GM19099 (cell line): ENCODE data around the gene RELL2.

Experiments used
- POLR2A ChIP-seq: IDR thresholded peaks from 3 replicates; pipeline ENCODE4 v1.6.1; 2011; ENCODE audit warnings: low read depth; ENCODE audit not compliant: insufficient read length; ENCODE audit errors: extremely low read depth

Gene RELL2

DNA sequence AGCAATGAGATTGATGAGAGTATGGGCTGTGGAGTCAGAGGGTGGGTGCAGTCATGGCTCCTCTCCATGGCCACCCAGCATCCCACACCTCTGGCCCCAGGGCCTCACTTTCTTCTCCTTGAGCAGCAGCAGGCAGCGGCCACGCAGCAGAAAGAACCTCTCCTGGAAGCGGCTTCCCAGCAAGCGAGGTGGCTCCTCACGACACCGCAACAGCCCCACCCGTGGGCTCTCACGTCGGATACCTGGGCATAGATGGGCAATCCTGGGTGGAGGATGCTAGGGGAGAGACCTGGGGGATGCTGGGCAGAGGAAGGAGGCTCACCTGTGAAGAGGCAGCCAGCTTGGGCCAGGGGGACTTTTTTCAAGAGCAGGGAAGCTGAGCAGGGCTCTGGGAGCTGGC, 19.6 kb downstream of the RELL2 start:
- TF ChIP-seq POLR2A = no peak

DNA sequence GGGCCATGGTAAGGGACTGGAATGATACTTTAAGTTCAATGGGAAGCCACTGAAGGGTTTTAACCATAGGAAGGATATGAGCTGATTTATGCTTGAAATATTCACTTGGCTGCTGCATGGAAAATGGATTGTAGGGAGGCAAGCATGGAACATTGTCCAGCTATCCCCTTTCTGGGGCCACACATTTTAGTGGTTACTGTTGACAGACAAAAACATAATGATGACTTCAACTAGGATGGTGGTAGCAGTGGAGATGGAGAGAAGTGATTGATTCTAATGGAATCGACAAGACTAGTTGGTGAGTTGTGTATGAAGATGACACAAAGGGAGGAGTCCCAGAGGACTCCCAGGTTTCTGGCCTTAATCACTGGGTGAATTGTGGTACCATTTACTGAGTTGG, 20.6 kb downstream of the RELL2 start:
- TF ChIP-seq POLR2A = no peak

DNA sequence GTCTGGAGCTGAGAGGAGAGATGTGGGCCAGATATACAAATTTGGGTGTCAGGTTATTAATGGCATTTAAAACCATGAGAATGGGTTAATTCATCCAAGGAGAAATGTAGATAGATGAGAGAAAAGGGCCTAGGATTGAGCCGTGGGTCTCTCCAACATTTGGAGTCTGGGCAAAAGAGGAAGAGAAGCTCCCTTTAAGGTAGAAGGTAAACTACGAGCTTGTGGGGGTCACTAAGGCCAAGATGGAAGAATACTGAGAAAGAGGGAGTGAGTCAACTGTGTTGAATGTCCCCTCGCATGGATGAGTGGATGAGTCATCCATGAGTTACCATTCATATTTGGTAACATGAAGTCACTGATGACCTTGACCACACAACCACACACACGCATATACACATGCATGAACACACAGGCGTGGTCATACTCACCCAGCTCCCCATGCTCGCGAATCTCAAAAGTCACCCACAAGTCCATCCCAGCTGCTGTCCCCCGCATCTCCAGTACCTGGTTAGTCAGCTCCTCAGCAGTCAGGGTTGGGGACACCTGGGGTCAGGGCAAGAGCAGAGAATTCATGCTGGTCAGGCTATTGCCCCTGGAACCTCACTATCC, 21.2 kb downstream of the RELL2 start:
- TF ChIP-seq POLR2A = no peak

DNA sequence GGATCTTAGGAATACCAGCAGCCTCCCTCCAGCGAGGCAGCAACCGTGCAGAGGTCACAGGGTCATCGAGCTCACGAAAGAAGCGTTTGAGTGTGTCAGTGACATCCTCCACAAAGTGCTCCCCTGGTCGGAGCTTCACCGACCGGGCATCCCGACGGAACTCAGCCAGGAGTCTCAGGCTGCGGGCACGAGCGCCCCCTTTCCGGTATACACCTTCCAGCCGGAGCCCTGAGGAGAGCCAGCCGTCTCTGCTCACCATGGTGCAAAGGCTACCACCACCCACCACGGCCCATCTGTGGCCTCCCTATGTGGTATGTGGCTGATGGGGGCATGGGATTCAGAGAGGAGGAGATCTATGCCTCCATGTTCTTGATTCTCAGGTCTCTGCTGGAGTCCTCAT, 25.2 kb downstream of the RELL2 start:
- TF ChIP-seq POLR2A = no peak

DNA sequence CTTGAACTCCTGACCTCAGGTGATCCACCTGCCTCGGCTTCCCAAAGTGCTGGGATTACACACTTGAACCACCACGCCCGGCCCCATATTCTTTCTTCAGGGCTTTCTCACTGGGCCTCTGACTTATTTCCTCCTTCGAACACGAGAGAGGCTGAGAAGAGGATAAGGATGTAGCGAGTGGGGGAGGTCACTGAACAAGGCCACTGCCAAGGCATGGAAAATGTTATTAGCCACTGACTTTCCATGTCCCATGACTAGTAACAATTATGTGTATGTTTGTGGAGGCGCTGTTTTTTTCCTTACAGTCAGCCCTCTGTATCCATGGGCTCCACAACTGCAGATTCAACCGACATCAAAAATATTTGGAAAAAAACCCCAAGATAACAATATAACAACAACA, 26.7 kb downstream of the RELL2 start:
- no peak for TF ChIP-seq POLR2A

DNA sequence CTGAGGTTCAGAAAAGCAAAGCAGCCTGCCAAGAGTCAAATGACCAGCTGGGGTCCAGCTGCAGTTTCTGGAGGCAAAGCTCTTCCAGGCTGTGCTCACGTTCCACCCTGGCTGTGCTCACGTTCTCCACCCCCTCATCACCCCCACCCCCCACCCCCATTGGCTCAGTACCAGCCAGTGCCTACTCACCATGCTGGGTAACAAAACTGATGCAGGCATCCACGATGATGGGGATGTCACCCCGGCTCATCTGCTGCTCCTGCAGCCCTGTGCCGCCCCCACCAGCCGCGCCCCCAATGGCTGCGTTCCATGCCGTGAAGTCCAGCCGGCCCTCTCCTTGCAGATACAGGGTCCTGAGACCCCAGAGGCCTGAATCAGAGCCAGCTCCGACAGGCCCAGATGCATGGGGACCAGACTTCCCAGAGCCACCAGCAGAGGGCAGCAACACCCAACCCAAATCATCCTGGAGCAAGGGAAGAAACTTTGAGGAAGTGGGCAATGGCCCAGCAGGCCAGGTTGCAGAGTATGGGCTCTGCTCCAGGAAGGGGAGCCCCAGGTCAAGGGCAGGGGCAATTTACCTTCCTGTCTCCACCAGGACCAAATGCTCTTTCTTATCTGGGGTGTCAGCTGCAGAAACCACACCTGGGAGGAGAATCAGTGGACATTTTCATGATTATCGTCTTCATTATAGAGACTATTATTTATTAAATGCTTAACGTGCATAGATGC, 28.1 kb downstream of the RELL2 start:
- TF ChIP-seq POLR2A = no peak

DNA sequence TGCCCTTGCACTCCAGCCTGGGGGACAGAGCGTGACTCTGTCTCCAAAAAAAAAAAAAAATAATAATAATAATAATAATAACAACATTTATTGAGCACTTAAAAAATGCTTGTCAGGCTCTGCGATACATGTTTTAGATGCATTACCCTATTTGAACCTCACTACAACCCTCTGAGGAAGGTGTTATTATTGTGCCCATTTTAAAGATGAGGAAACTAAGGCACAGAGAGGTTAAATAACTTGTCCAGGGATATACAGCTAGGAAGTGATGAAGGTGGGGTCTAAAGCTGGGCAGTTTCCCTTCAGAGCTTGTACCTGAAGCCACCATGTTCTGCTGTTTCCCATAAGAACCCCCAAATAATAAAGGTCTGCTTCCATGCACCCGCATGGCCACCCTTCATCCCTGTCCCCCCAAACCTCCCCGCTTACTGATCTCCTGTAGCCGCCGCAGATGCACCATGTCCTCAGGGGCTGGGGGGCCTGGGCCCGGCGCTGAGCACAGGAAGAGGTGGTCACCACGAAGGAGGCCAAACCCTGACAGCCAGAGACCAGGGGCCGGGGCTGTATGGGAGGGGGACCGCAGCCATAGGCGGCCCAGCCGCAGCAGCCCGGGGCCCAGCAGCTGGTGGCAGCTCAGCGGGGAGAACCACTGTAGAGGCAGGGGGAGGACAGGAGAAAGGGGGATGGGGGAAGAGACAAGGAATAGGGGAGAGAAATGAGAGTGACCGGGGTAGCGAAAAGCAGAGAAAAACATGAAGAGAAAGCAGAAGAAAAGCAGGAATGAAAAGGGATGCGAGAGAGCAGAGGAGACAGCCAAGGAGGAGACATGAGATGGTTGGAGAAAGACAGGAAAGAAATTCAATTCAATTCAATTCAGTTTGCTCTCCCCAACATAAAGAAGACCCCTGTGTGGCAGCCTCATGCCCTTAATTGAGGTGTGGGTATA, 29.5 kb downstream of the RELL2 start:
- no peak for TF ChIP-seq POLR2A

DNA sequence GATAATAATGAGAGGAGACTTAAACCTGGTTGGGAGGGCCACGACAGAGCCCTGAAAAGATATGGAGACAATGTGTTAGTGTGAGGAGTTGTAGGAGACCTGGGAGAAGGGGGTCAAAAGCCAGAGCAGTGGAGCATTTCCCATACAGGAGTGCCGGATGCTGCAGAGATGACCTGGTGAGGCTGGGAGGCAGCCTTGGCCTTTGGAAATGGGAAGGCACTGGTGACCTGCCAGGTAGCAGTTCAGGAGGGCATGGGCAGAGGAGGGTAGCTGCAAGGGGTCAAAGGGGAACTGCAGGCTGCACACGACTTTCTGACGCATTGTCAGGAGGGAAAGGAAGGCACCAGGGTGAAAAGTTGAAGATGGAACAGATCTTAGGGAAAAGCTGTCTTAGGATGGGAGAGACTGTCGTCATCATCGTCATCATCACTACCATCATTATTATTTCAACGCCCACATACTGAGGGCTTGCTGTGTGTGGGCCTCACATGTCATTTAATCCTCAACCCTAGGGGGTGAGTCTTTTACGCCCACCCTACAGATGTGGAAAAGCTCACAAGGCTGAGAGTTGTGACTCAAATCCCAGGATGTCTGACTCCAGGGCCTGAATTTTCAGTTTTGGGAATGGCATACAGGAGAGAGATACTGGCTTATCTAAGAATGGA, 31.9 kb downstream of the RELL2 start:
- TF ChIP-seq POLR2A = no peak

DNA sequence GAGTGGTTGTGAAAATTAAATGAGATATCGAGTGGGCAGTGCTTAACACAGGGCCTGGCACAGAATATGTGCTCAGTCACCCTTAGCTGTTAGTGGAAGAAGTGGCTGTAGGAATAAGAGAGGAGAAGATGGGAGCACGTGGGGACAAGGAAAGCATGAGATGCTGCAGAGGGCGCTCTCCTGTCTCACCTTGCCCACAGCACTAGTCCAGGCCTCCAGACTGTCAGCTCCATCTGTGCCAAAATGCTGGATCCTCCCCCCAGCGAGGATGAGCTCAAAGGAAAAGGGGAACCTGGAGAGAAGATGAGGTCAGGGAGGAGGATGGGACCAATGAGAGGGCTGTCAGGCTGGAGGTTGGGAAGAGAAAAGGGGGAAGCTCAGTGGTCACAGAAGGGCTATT, 32.7 kb downstream of the RELL2 start:
- TF ChIP-seq POLR2A = no peak

DNA sequence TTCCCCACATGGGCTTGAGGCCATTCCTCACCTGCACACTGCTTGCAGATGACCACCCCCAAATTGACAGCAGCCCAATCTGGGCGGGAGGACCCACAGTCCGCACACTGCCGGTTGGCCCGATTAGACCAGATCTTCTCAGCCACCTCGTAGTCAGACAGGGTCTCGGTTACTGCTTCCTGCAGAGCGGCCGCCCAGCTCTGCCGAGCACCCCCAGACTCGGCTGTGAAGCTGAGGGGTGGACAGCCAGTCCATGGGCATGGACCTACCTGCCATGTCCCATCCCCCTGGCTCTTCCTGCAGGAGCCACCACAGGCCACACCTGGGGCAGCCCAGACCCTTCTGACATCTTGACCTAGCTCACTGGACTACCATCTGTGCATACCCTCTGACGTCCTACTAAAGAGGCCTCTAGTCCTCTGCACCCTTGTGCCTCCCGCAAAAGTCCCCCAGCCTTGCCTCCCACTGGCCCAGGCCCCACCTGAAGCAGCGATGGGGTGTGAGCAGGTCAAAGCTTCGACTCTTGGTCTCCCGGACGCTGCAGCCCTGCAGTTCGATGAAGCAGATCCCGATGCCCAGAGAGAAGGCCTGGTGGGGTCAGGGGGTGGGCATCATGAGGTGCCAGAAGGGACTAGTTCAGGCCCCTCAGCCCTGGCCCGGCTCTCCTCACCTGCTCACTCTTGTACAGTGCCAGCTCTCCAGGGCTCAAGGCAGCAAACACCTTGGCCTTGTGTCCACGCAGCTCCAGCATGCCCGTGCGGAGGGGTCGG, 35.5 kb downstream of the RELL2 start:
- no peak for TF ChIP-seq POLR2A

DNA sequence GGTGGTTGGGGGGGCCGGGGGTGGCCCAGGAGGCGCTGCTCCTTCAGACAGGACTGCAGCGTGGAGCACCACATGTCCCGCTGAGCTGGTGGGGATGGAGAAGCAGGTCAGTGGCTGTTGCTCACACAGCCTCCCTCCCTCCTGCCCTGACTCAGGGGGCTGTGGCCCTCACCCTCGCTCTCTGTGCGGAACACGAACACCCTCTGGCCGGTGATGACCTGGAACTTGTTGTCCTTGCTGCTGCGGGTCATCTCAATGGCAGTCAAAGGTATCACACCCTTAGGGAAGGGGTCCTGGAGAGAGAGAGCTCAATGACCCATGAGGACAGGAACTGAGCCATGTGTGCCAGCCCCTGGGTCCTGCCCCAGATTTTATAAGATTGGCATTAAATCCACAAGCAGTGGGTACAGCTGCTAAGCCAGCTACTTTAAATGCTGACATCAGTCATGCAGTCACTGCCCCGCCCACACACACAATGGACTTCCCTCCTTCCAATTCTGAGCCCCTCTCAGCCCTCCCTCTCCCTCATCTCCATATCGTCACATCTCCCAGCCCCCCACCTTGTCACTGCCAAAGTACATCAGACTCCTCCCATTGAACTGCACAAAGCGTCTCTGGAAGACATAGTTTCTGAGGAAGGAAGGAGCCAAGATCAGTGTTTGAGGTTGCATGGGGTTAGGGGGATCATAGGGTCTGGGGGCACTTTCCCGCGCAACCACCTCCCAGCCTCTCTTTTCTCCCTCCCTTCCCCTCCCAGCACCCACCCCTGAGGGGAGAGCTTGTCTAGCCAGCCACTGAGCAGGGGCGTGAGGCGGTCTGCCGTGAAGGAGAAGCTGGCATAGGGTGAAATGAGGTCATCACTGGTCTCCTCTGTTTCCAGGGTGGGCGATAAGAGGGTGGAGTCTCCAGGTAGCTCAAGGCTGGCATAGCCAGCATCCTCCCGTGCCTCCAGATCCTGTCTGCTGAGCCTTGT, 36.3 kb downstream of the RELL2 start:
- TF ChIP-seq POLR2A = no peak

DNA sequence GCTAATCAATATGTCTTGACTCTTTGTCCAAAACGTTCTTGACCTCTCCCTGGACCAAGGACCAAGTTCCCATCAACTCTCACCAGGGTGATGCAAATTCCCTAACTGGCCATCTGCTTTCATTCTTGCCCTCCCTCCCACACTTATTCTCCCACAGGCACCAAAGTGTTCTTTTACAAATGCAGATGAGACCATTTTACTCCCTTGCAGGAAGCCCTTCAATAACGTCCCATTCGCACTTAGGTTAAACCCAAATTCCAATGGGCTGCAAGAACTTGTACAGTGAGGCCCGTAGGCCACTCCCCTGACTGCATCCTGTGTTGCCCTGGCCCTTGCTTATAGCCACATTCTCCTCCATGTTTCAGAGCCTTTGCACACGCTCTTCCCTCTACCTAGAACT, 38.0 kb downstream of the RELL2 start:
- TF ChIP-seq POLR2A = no peak

DNA sequence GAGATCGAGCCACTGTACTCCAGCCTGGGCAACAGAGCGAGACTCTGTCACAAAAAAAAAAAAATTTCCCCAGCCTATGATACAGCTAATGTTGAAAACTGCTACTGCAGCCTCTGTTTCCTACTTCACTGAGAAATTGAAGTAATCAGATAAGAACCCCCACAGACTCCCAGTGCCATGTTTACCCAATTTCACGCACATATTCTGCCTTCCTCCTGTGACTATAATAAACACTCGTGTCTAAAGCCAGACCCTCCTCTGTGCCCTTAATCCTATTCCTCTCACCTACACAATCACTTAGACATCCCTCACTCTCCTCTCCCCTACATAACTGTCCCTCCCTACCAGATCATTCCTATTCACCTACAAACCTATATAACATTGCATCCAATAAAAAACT, 38.9 kb downstream of the RELL2 start:
- no peak for TF ChIP-seq POLR2A
